NCI-H774 (cell line): Measurements from ENCODE around the gene RPS6KA5.
A peak's percentile ranks its signal among the peaks of the same experiment; 100 is the strongest.
"Not testable (repeated sequence)": the region's sequence is repeated elsewhere in the genome, so short reads cannot be mapped to it uniquely, and the experiment has no call there.

Experiments
- DNase-seq: peaks from one replicate; lab custom pipeline; 2025; lab: John Stamatoyannopoulos, UW

RPS6KA5 gene

DNA sequence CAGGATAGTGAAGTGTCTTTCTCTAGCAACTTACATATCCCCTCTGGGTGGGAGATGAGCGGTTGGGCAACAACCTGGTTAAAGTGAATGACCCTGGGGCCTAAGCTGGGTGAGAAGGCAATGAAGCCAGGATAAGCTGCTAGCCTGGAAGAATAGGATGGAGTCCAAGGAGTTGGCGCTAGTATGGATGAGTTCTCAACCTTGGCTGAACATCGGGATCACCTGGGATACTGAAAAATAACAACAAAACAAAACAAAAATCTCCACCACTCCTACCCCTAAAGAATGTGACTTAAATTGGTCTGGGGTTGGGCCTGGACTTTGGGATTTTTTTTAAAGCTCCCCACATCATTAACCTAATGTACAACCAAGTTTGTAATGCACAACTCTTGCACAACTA, 4.8 kb upstream of the RPS6KA5 start:
- no peak for DNase-seq

DNA sequence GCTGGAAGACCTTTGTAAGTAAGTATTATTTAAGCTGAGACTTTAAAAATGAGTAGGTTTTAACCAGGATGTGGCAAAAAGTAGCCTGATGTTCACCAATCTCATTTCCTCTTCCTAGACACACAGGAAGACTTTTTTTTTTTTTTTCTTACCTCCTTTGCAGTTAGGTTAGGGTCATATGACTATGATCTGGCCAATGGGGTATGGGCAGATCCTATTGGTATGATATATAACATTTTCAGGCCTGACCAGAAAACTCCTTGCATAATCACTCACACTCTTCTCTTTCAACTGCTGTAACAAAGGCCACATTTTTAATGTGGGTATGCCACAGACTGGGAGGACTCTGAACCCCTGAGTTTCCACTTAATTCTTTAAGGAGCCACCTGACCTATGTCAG, 2.7 kb upstream of the RPS6KA5 start:
- no peak for DNase-seq

DNA sequence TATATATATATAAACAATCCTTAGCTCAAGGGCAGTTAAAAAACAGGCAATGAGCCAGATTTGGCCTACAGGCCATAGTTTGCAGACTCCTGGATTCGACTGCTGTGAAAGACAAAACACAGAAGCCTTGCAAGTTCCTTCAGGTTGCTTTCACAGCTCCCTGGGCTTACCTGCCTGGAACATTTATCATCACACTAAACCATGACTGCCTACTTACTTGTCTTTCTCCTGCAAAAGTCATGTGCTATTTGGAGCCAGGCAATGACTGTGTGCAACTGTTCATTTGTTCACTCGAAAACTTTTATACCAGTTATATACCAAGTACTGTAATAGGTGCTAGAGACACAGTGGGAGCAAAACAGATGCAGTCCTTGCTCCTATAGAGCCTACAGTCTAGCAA, 2.2 kb upstream of the RPS6KA5 start:
- DNase-seq = no peak

DNA sequence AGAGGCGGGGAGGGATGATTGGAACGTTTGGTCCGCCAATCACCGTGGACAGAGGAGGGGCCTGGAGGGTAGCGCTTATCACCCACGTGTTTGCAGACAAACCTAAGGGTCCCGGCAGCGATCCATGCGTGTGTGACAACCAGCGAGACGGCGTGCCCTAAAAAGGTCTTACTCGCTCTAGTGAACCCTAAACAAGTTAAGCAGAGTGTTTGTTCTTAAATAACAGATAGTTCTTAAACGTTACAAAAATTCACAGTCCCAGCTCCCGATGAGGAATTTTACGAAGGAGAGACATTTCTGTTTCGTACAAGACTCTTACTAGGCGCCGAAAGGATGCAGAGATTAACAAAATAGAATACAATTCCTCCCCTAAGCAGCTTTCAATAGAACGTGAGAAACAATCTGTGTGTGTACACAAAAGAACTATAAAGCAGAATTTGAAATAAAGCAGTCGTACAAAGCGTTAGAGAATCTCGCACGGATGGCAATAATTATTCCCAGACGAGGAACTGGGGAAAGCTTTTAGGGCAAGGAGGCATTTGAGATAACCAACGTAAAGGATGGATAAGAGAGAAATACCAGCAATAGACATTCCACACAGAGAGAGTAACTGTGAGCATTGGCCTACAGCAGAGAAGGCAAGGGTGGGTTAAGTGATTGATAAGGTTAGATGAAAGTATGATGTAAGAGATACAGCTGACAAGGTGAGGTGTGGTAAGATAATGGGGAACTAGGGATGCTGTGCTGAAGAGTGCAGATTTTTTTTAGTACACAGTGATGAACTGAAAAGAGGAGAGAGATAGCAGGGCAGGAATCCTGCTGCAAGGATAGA, 831 bp upstream of the RPS6KA5 start:
- DNase-seq = no peak

DNA sequence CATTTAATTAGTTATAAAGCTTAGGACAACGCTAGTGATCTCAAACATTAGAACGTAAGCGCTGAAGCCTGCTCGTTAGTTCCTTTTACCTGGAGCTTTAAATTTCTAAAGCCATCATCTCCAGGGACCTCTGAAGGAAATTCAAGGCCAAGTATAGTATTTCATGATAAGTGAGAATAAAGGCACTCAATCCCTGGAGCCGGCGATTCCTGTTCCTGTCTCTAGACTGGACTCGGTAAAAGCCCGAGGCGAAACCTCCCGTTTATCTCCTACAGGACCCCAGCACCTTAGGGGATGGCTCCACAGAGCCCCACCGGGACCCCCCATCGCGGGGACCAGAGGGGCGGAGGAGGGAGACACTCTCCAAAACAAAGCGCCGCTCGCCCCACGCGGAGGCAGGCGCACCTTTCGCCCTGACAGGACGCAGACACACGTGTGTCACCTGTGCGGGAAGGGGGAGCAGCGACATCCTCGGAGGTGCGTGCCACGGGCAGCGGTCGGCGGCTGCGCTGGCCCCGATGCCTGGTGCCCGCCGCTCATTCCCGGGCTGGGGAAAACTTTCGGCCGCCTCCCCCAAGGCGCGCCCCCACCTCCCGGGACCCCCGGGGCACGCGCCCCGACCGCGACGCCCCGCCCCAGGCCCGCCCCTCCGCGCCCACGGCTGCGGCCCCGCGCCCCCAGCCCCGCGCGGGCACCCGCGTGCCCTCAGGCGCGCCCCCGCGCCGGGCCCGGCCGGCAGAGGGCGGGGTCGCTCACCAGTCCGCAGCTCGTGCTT, 678 bp downstream of the RPS6KA5 start:
- DNase-seq = peak; percentile 61

DNA sequence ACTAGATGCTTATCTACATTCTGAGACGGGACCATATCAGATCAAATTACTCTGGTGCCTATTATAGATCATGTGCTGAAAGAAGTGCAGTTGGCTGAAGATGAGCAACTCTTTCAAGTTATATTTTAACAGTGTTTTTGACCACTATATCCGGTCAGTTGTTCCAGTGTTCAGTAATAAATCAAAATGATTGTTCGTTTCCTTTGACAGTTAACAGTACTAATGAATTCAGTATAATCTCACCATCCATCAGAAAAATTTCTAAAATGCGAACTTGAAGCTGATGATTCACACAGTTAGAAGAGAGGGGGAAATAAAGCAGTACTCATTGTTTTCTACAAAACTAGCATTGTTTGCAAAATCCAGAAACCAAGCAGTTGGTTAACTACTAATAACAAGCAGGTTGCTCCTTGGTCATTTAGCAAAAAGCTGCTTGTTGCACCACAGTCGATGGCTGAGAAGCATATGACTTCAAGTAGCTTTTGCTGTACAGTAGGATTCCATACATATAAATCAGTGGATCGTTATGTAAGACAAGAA, 2.3 kb downstream of the RPS6KA5 start:
- DNase-seq = no peak

DNA sequence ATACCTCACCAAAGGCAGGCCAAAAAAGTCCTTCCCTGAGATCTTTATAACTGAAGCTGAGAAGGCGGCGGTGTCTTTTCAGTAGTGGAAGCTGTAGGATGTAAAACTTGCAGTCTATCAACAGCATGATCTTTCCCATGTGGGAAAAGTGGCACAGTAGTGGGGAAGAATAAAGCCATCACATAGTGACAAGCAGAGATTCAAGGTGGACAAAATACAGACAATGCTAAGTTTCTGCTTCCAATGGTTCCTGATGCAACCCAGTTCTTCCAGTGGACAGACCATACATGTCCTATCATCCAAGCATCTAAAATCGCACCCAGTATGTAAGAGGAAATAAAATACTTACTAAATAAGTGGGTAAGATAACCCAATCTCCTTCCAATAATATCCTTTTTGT, 4.1 kb downstream of the RPS6KA5 start:
- DNase-seq = no peak

DNA sequence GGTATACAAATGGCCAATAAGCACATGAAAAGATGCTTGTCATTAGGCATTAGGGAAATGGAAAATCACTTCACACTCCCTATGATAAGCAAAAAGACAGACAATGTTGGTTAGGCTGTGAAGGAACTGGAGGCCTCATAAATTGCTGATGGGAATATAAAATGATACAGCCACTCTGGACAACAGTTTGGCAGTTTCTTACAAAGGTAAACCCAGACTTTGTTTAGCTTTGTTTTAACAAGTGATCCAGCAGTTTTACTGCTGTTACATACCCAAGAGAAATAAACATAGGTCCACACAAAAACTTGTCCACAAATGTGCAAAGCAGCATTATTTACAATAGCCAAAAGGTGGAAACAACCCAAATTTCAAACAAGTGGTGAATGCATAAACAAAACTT, 5.4 kb downstream of the RPS6KA5 start:
- no peak for DNase-seq

DNA sequence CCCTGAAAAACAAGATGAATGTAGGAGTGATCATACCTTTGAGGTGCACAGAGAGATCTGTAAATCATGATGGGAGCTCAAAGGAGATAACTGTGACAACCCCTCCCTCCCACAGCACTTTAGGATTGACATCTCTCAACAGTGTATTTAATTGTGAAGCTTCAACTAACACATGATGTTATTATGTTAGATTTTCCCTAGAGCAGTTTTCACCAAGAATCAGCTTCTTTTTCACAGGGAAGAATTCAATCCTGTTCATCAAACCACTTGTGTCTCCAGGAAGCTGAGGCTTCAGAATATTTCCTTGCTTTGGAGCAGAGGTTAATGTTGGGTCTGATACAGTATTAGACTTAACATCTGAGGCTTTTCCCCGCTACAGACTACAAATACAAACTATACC, 11.8 kb downstream of the RPS6KA5 start:
- DNase-seq = no peak

DNA sequence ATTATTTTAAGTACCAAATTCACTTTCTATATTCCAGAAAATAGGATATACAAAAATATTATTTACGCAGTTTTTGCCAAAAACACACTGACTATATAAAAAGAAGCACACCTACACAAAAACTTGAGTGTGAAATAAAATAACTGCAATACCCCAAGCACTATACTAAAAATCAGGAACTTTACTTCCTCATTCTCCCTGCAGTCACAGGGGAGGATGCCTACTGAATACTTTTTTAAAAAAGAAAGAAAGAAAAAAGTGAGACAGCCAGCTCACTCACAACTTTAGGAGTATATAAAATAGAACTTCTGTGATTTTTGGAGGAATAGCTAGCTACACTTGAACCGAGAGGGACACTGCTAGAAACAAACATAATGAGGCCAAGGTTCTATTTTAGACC, 12.2 kb downstream of the RPS6KA5 start:
- DNase-seq = no peak

DNA sequence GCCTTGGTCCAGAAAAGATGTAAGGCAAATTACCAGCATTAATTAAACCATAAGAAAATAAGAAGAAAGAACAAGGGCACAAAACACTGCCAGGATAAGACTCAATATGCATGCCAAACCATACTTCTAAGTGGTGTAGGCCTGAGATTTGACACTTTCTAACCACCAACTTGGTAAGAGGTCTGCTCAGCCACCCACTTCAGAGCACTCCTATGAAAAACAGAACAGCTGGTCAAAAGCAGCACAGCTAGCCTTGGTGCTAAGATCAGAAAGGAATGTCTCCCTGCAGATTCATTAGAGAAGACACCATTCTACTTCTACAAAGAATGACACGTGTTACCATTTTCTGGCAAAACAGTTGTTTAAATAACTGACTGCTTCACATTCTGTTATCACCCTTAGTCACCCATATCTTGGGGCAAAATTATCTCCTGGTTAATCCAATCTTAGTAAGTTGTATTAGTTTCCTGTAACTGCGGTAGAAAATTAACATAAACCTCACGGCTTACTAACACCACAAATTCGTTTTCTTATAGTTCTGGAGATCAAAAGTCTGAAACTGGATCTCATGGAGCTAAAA, 13.2 kb downstream of the RPS6KA5 start:
- DNase-seq = no peak

DNA sequence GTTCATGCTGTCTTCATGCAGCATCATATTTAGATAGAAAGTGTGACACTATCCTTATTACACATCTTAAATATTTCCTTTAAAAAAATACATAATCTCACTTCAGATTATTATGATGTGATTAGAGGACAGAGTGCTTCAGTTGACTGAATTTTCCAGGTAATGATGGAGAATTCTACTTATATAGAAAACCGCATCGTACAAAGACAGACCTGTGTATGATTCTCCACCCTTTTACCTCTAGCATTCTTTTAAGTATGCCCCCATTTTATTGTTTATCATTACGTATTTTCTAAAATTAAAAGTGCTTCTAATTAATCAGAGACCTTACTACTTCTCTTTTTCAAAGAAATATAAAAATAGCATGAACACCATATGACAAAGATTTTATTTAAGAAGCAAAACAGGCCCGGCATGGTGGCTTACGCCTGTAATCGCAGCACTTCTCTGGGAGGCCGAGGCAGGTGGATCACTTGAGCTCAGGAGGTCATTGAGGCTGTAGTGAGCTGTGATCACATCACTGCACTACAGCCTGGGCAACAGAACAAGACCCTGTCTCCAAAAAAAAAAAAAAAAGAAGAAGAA, 13.9 kb downstream of the RPS6KA5 start:
- no peak for DNase-seq

DNA sequence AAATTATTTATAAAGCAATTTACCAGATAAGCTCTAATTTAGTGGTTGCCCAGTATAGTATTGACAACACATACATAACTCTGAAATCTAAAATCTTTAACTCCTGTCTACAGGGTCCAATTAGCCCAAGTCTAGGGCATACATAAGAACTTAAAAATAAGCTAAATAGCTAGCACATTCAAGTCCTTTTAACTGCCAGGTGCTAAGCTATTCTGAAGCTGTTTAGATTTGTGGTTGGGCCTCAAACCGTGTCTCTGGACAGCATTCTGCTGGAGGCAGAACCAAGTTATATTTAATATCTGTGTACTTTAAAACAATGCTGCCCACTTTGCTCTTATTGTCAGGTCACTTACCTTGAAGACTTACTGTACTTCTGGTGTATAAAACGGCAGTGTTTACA, 19.0 kb downstream of the RPS6KA5 start:
- DNase-seq = peak; percentile 73

DNA sequence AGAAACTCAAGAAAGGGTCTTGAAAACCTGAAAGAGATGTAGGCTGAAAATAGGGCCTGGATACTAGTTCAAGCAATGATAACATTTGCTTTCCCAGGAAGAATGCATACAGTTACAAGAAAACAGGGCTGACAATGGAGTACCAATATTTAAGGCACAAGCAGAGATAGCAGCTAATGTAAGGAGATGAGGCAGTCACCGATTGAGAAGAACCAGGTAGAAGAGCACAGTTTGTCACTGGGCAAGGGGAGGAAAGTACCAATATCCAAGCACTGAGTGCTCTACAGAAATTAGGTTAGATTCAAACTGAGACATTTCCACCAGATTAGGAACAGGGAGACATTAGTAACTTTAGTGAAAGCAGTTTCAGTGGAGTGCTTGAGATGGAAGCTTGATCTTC, 19.9 kb downstream of the RPS6KA5 start:
- no peak for DNase-seq

DNA sequence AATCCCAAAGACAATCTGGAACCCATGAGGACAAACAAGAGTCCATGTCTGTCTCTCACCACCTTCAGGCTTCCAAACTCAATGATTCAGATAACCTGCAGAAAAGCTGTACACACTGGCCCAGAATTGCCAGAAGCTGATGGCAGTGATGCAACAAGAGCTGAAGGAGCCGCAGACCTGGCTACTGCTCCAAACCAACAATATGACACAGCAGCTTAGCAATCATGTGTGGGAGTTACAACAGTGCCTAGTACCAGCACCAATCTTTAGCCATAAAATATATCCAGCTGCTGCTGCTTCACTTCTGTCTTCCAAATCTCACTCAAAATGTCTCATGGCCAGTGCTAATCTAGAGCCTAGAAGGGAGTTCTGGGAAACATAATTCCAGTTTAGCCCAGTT, 22.0 kb downstream of the RPS6KA5 start:
- no peak for DNase-seq

DNA sequence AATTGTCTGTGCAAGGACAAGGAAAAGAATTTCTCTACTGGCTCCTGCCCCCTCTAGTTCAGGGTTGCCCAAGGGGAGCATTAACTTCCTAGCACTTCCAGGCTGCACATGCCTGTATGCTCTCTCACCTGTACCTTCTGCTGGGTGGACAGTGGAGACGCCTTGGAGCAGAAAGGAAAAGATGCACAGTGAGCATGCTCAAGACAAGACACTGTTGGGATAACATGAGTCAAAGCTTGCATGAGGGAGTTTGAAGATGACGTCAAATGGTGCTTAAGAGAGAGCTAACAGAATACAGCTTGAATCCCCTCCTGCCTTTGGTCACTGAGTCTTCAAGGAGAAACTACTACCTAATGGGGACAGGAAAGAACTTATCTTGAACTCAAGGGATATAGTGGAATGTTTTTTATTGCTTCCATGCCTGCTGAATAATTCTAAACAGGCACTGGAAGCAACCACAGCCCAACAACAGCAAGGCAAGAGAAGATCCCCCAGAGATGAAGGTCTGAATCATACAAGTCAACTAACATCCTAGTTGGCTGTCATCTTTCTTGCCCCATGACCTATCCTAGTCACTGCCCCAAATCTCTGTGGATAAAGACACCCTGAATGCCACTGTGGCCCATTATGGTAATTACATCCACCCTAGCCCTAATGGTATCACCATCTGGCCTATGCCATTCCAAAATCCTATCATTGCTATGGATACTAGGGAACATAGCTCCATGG, 23.5 kb downstream of the RPS6KA5 start:
- DNase-seq = no peak

DNA sequence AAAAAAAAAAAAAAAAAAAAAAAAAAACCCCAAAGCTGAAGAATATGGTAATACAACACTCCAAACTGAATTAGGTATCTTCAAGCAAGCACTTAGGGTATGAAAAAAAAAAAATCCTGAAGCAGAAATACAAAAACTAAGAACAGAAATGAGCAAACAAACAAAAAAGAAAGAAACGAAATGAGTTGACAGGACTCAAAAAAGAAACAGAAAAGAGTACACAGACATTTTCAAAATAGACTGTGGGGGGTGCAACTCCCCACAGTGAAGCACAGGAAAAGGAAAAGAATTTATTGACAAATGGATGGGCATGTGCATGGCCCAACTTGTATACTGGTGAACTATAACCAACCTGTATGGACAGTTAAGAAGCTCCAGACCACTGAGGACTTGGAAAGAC, 24.6 kb downstream of the RPS6KA5 start:
- DNase-seq = no peak

DNA sequence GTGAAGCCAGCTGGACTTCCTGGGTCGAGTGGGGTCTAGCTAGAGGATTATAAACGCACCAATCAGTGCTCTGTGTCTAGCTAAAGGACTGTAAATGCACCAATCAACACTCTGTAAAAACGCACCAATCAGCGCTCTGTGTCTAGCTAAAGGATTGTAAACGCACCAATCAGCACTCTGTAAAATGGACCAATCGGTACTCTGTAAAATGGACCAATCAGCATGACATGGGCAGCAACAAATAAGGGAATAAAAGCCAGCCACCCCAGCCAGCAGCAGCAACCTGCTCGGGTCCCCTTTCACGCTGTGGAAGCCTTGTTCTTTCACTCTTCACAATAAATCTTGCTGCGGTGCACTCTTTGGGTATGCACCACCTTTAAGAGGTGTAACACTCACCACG, 26.1 kb downstream of the RPS6KA5 start:
- DNase-seq = not testable (repeated sequence)

DNA sequence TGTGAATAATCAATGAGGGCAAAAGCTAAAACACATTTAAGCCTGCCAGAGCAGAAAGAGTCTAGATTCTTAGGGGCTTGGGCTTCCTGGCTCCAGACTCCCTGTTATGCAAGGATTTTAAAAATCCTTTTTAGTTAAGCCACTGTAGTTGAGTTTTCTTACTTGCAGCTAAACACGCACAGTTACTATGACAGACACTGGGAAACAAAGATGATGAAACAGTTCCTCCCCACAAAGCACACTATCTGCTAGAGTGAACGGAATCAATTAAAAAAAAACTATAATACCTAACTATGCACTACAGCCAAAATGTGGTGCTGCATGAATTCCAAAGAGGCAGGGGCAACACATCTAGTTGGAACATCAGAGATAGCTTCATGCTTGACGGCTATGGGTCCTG, 28.2 kb downstream of the RPS6KA5 start:
- DNase-seq = no peak

DNA sequence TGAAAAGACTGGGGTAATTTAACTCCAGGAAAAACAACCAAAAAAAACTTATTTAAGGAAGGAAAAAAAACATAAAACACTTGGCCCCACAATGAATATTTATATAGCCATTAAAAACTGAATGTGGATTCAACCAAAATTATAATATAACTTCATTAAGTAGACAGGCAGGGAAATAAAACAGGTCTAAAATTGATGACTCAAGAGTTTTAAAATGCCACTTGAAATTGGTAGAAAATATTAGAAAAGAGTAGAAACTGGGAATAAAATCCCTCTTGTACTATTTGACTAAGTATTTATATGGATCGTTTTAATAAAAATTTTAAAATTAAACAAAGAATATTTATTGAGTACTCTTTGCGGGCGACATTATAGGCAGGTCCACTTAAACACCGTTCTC, 28.8 kb downstream of the RPS6KA5 start:
- DNase-seq = no peak

DNA sequence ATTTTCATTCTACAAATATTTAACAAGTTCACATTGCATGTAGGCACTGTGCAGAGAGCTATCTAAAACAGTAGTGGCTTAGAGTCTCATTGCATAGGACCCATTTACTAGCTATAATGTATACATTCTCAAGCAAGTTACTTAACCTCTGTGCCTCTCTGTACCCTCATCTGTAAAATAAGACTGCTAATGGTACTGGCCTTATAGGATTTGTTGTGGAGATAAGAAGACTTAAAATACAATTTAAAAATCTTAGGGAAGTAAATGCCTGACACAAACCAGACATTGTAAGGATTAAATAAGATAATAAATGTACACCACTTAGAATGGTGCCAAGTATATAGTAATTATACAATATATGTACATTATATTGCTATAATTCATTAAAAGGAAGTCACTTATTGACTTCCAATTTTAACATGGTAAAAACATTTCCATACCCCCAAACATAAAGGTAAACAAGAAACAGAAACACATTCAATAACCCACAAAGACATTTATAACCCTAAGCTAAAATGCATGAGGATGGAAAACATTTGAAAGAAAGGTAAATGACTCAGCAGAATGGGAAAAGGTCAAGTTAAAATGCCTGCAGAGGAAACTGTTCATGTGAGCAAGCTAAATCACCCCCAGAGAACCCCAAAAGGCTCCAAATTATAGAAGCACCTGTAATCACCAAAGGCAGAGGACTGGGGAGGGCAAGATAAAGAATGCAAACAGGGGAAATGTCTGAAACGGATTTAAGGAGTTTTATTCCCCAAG, 30.8 kb downstream of the RPS6KA5 start:
- no peak for DNase-seq
